Suppressor macrophage treated with lipopolysaccharide for 4 hours (primary cell): Measurements from ENCODE around the gene PPIG.
"Not testable (repeated sequence)": the region's sequence is repeated elsewhere in the genome, so short reads cannot be mapped to it uniquely, and the experiment has no call there.

Source experiments
- DNase-seq: peaks from one replicate; pipeline ENCODE4 v3.0.0-alpha.2; 2020

The PPIG gene

DNA sequence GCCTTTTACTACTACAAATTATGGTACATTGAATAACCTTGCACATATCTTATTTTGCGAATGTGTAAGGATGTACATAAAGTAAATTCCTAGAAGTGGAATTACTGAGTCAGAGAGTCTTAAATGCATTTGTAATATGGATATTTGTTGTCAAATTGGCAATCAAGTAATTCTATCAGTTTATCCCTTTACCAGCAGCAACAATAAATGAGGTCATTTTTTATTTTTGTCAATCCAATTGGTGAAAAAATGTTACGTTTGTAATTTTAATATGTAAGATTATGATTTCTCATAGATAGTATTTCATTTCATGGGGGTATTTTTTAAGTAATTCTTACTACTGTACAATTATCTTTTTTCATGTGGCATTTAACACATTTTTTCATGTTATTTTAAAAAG lies 14.8 kb downstream of the PPIG start:
- DNase-seq, result no peak

DNA sequence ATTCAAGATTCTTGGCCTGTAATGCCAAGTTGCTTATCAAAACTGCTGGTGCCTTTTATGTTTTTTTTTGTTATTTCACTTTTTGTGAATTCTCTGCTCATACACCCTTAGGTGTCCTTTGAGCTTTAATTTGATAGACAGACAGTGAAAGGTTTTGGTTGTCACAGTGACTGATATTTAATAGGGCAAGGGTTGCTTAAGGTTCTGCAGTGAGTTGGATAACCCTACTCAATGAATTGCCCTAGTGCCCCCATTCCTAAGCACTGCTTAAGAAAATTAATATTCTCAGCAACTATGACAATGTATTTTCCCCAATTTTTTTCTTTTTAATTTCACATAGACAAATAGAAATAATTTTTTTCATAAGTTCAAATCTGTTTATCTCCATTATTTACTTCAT lies 15.4 kb downstream of the PPIG start:
- no peak for DNase-seq

DNA sequence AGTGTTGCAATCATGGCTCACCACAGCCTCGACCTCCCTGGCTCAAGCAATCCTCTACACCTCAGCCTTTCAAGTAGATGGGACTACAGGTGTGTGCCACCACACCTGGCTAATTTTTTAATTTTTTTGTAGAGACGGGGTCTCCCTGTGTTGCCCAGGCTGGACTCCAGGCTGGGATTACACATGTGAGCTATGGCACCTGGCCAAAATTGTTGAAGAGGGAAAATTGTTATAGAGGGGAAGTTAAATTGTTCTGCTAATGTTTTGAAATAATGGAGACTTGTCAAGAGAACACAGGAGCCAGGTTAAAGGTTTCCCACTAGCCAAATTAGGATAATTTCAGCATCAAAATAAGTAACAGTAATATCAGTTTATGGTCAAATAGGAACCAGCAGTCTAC lies 25.1 kb downstream of the PPIG start:
- DNase-seq, result no peak

DNA sequence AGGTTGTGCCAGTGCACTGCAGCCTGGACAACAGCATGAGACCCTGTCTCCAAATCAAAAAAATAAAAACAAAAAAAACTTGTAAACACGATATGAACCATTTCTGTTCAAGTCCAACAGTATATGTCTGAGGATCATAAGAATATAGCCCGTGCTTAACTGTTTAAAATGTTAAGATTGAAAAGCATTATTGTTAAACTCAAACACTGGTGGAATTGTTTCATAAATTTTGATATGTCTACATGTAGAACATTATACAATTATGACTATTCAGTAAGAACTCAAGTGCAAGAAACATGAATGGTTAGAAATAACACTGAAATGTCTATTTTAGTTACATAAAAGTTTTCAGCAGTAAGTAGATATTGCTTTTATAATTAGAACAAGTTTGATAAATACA lies 29.7 kb downstream of the PPIG start:
- no peak for DNase-seq

DNA sequence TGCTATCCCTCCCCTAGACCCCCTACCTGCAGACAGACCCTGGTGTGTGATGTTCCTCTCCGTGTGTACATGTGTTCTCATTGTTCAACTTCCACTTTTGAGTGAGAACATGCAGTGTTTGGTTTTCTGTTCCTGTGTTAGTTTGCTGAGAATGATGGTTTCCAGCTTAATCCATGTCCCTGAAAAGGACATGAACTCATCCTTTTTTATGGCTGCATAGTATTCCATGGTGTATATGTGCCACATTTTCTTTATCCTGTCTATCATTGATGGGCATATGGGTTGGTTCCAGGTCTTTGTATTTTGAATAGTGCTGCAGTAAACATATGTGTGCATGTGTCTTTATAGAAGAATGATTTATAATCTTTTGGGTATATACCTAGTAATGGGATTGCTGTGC lies 31.8 kb downstream of the PPIG start:
- not testable (repeated sequence) for DNase-seq

DNA sequence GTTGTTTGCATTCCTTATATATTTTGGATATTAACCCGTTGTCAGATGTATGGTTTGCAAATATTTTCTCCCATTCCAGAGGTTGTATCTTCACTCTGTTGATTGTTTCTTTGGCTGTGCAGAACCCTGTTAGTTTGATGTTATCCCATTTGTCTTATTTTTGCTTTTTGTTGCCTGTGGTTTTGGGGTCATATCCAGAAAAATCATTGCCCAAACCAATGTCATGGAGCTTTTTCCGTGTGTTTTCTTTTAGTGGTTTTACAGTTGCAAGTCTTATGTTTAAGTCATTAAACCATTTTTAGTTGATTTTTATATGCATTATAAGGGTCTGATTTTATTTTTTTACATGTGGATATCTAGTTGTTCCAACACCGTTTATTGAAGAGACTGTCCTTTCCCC lies 35.8 kb downstream of the PPIG start:
- no peak for DNase-seq

DNA sequence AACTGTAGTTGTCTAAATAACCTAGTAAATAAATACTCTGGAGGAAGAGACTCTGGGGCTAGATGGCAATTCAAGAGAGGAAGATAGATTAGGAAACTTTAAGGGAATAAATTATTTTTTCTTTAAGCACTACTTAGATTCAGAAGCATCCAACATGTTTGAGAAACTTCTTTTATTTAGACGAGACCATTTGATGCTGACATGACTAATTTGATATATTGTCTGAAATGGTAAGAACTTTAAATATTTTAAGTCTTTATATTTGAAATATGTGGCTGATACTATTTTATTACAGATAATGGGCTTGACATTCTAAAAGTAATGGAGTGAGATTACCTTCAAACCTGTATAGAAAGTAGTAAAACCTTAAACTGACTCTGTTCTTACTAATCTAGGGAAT lies 36.4 kb downstream of the PPIG start:
- DNase-seq, result no peak

DNA sequence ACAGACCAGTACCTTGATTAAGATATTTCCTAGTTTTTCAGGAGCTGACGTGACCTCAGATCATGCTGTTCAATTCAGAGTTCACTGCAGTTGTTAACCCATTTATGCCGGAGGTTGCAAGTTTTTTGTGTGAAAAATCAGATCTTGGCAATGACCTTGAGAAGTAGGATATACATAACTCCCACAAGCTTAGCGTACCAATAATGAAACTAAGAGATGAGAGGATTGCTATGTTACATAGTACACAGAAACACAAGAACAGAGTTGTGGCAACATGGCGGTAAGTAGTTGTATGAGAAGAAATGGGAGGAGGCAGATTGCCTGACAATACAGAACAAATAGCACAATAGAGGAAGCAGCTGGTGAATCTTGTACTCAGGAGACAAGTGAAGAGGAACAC lies 39.1 kb downstream of the PPIG start:
- DNase-seq, result no peak

DNA sequence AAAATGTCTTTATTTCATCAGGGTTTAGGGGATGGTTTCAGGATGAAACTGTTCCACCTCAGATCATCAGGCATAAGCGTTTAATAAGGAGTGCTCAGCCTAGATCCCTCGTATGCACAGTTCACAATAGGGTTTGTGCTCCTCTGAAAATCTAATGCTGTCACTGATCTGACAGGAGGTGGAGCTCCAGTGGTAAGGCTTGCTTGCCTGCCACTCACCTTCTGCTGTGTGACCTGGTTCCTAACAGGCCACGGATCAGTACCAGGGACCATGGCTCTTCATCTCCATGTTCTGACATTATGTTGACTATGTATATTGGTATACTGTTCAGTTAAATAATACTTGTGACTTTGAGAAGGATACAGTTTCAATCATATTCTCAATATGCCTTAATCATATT lies 41.6 kb downstream of the PPIG start:
- DNase-seq, result no peak

DNA sequence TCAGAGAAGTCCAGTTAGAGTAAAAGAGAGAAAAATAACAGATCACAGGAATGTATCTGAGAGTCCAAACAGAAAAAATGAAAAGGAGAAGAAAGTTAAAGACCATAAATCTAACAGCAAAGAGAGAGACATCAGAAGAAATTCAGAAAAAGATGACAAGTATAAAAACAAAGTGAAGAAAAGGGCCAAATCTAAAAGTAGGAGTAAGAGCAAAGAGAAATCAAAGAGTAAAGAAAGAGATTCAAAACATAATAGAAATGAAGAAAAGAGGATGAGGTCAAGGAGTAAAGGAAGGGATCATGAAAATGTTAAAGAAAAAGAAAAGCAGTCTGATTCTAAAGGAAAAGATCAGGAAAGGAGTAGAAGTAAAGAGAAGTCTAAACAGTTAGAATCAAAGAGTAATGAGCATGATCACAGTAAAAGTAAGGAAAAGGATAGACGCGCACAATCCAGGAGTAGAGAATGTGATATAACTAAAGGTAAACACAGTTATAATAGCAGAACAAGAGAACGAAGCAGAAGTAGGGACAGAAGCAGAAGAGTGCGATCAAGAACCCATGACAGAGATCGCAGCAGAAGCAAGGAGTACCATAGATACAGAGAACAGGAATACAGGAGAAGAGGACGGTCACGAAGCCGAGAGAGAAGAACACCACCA lies 52.4 kb downstream of the PPIG start:
- no peak for DNase-seq

DNA sequence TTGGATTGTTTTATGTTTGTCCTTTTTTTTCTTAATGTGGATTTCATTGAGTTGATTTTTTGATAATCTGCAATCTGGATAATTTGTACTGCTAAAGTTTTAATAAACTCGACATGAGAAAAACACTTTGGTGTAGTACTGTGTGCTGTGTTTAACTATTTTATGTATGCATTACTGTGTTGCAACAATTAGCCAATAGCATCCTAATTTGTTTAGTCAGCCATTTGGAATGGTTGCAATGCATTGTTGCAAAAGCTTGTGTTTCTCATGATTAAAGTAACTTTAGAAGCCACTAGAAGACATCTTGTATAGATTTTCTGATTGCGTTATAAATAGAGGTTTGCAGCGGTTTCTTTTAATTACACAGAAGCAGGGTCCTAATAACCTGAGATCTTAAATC lies 53.5 kb downstream of the PPIG start:
- DNase-seq, result no peak

DNA sequence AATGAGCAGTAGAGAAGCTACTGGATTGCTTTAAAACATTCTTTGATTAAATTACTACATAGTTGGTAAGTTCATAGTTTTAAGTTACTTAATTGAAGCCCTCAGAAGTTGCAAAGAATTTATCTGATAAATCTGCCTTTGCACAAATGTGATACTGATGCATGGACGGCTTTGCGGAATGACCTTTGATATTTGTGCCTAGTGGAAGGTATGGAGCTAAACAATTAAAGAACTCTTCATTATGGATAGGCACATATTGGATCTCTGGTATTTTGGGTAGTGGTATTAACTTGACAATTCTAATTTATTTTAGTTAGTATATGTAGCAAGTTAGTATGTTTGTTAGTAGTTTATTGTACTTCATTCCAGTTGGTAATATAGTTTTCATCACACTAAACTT lies 56.0 kb downstream of the PPIG start:
- DNase-seq, result no peak

DNA sequence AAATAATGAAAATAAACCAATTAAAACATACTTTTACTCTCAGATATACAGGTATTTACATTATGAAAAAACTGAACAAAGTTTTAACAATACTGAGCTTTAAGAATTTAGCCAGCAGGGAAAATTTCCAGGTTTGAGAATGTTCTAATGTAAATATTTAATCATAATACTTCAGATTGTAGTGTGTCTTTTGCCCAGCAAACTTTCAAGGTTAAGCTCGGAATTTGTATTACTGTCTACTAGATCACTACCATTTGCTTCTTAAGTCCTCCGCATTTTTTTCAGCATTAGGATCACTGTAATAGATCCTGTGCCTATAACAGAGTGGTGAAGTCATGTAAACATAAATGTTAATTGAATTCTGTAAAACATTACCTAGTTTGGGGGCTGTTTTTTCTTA lies 57.3 kb downstream of the PPIG start:
- DNase-seq, result no peak

DNA sequence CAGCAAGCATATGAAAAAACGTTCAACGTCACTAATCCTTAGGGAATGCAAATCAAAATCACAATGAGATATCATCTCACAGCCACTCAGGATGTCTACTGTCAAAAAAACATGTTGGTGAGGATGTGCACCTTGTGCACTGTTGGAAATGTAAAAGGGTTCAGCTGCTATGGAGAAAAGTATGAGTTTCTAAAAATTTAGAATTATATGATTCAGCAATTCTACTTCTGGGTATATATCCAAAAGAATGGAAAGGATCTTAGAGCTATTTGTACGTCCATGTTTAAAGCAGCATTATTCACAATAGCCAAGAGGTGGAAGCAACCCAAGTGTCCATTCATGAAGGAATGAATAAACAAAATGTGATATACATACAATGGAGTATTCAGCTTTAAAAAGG lies 60.0 kb downstream of the PPIG start:
- no peak for DNase-seq

DNA sequence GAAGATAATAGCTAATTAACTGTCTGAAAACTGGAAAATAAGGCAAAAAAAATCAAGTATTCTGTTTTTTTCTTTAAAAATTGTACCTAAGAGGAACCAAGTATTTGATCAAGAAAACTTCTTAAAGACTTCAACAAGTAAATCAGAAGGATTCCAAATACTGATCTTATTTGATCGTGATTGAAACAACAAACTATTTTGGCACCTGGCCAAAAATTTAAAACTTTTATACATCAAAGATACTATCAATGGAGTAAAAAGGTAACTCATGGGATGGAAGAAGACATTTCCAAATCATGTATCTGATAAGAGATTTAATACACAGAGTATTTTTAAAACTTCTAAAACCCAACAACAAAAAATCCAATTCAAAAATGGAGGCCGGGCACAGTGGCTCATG lies 63.3 kb downstream of the PPIG start:
- no peak for DNase-seq

DNA sequence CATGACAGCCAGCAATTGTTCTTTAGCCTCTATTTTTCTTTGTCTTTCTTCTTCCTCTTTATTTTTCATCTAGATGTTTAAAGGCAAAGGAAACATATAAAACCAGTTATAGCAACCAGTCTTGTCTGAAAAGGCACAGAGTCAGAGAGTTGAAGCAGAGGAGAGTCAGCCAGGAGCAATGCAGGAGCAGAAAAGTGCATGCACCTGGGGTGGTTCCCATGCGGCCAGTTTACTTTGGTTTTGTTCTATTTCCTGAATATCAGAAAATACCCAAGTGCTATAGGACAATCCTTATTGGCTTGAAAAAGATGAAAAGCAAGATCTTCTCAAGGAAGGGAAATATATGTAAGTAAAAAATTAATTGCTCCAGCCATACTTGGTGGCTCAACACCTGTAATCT lies 65.1 kb downstream of the PPIG start:
- no peak for DNase-seq

DNA sequence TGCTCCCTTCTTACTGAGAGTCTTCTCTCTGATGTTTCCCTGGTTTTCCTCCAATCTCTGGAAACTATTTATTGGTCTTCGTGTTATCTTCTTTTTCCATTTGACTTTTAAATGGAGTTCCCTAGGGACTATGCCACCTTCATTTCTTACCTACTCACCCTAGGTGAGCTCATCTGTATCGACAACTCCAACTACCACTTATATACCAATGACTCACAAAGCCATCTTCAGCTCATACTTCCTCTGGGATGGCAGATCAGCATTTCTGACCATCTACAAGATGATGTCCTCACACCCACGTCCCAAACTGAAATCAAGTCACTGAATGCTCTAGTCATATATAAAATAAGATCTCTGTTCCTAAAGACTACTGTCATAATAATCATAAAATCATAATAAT lies 69.5 kb downstream of the PPIG start:
- no peak for DNase-seq

DNA sequence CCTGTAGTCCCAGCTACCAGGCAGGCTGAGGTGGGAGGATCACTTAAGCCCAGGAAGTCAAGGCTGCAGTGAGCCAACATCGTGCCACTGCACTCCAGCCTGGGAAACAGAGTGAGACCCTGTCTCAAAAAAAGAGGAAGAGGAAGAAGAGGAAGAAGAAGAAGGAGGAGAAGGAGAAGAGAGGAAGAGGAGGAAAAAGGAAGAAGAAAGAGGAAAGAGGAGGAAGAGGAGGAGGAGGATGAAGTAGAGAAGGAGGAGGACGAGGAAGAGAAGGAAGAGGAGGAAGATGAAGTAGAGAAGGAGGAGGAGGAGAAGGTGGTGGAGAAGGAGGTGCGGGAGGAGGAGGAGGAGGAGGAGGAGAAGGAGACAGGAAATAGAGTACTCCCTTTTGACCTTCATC lies 72.0 kb downstream of the PPIG start:
- no peak for DNase-seq

DNA sequence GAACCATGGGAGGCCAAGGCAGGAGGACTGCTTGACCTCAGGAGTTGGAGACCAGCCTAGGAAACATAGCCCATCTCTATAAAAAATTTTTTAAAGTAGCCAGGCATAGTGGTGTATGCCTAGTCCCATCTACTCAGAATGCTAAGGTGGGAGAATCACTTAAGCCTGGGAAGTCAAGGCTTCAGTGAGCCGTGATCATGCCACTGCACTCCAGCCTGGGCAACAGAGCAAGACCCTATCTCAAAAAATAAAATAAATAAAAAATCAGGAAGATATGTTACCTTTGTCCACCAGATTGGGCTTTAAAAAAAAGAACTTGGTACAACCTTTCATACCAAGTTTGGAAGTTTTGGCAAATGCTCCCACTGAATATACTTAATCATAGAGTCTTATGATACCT lies 74.7 kb downstream of the PPIG start:
- DNase-seq, result no peak

DNA sequence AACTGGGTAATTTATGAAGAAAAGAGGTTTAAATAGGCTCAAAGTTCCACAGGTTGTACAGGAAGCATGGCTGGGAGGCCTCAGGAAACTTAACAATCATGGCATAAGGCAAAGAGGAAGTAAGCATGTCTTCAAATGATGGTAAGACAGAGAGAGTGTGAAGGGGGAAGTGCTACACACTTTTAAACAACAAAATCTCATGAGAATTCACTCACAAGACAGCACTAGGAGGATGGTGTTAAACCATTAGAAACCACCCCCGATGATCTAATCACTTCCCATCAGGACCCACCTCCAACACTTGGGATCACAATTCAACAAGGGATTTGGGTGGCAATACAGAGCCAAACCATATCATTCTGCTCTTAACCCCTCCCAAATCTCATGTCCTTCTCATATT lies 75.2 kb downstream of the PPIG start:
- peak; percentile 19 for DNase-seq

DNA sequence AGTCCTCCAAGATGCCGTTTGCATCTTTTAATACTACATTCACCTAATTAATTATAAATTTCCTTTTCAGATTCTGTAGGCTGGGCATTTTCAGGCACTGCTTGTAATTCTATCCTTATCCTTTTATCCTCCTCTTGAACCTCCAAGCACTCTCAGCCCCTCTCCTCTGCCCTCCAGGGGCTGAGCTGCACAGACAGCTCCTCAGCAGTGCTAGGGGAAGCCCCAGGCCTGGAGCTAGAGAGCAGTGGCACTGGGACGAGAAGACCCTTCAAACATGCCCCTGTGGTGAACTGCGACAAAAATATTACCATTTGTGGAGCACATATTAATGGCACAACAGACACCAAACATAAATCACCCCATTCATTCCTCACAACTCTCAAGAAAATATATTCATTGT lies 77.1 kb downstream of the PPIG start:
- DNase-seq, result no peak

DNA sequence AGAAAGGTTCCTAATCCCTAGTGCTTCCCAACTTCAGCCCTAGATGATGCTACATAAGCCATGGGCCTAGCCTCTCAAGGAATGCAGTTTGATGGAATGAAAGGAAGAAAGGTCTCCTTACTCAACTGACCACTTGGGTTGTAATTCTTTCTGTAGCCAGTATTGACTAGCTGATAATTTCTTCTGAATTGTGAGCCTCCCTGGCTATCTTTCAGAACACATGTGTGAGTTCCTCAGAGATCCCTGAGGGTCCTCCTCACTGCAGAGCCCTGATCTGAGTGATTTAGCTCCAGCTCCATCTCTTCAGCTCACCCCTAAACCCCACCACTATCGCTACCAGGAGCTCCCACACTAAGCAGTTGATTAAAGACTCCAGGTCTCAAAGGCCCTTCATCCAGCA lies 78.6 kb downstream of the PPIG start:
- no peak for DNase-seq

DNA sequence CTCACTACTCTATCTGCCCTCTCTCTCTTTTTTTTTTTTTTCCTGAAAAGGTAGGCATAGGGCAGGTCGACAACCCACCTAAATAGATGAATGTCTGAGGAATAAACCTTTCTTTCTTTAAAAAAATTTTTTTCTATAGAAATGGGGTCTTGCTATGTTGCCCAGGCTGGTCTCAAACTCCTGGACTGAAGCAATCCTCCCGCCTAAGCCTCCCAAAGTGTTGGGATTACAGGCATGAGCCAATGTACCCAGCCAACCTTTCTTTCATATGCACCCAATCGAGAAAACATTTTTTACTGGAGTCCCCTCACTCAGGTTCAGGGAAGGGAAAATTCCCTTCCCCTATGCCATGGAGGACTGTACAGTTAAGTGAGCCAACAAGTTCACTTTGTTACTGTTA lies 79.1 kb downstream of the PPIG start:
- no peak for DNase-seq

DNA sequence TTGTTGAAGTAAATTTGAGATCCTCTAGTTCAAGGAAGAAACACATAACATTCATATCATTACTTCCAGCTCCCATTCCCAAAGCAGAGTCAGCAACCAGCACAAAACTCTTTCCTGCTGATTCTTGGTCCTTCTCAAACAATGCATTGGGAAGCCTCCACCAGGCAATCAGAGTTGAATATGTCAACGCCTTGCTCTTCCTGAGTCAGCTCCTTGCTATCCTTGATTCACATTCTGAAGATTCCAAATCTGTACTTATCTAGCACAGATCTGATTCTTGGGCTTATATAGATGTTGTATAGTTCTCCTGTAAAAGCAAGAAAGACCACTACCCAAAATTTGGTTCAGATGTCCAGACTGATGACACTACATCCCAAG lies 80.4 kb downstream of the PPIG start:
- DNase-seq, result no peak

DNA sequence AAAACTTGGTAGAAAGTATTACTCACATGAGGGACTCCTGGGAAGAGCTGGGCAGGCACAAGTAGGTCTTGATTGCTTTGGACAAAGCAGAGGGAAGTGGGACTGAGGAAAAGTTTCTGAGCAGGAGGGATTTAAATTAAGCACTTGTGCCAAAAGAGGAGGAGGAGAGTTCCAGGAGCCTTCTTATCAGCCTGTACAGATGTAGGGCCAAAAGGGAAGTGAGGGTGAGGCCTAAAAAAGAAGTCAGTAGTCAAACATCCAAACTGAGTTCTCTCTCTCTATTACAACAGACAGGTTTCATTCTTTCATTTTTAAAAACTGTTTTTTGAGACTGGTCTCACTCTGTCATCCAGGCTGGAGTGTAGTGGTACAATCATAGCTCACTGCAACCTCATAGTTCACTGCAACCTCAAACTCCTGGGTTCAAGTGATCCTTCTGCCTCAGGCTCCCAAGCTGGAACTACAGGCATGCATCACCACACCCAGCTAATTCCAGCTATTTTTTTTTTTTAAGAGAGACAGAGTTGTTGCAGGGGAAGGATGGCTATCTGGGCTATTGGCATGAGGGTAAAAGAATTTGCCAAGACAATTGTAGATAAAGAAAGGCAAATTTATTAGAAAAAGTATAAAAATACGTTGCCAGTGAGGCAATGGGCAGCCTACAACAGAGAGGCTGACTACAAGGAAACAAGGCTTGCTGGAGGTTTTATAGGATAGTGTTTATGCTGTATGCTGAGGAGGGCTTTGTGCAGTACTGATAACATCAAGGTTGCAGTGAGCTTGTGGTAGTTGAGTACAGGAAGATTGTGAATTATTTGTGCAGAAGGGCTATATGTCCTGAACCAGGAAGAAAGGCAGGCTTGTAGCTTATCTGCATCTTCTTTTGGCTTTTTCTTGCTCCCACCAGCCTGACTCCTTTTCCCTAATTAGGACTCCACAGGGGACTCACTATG lies 81.1 kb downstream of the PPIG start:
- DNase-seq, result no peak
